Measurements from ENCODE around the gene CLEC17A.

CLEC17A gene

GRCh38 chr19:14565298-14565679 lies 17.6 kb upstream of the CLEC17A start:
- no peak for DNase-seq (ENCODE audit: insufficient read length, low spot score)
- TF ChIP-seq TAF1 (IDR thresholded peaks at IDR 0.05; ENCODE audit: low read depth, low read length) (no peak), SPI1 (IDR thresholded peaks at IDR 0.05; ENCODE audit: low read depth, low read length) (no peak), POLR2AphosphoS5 (IDR thresholded peaks at IDR 0.05; ENCODE audit: low read depth, low read length) (no peak), POLR2A (IDR thresholded peaks at IDR 0.05; ENCODE audit: low read depth, low read length) (no peak), POU2F2 (IDR thresholded peaks at IDR 0.05; ENCODE audit: low read depth, low read length) (no peak), PAX5 (IDR thresholded peaks at IDR 0.05; ENCODE audit: insufficient read depth, low read length, severe bottlenecking) (no peak)
- no peak for FAIRE-seq

GRCh38 chr19:14565765-14566711 lies 16.8 kb upstream of the CLEC17A start:
- TF ChIP-seq POLR2A (IDR thresholded peaks at IDR 0.05; ENCODE audit: low read depth, low read length) (no peak), SPI1 (IDR thresholded peaks at IDR 0.05; ENCODE audit: low read depth, low read length) (no peak), TAF1 (IDR thresholded peaks at IDR 0.05; ENCODE audit: low read depth, low read length) (no peak), POLR2AphosphoS5 (IDR thresholded peaks at IDR 0.05; ENCODE audit: low read depth, low read length) (no peak), POU2F2 (IDR thresholded peaks at IDR 0.05; ENCODE audit: low read depth, low read length) (no peak), PAX5 (IDR thresholded peaks at IDR 0.05; ENCODE audit: insufficient read depth, low read length, severe bottlenecking) (no peak)
- DNase-seq (ENCODE audit: insufficient read length, low spot score): no peak
- no peak for FAIRE-seq

GRCh38 chr19:14566712-14567077 lies 16.2 kb upstream of the CLEC17A start:
- FAIRE-seq (no peak), DNase-seq (ENCODE audit: insufficient read length, low spot score) (no peak)
- TF ChIP-seq TAF1 (IDR thresholded peaks at IDR 0.05; ENCODE audit: low read depth, low read length): no peak
- no peak for TF ChIP-seq PAX5 (IDR thresholded peaks at IDR 0.05; ENCODE audit: insufficient read depth, low read length, severe bottlenecking)
- TF ChIP-seq POLR2A (IDR thresholded peaks at IDR 0.05; ENCODE audit: low read depth, low read length): no peak
- TF ChIP-seq POLR2AphosphoS5 (IDR thresholded peaks at IDR 0.05; ENCODE audit: low read depth, low read length): no peak
- TF ChIP-seq SPI1 (IDR thresholded peaks at IDR 0.05; ENCODE audit: low read depth, low read length): no peak
- no peak for TF ChIP-seq POU2F2 (IDR thresholded peaks at IDR 0.05; ENCODE audit: low read depth, low read length)

- no peak for FAIRE-seq
- DNase-seq (ENCODE audit: insufficient read length, low spot score): no peak
- no peak for TF ChIP-seq POU2F2 (IDR thresholded peaks at IDR 0.05; ENCODE audit: low read depth, low read length)
- no peak for TF ChIP-seq POLR2AphosphoS5 (IDR thresholded peaks at IDR 0.05; ENCODE audit: low read depth, low read length)
- no peak for TF ChIP-seq SPI1 (IDR thresholded peaks at IDR 0.05; ENCODE audit: low read depth, low read length)
- TF ChIP-seq TAF1 (IDR thresholded peaks at IDR 0.05; ENCODE audit: low read depth, low read length): no peak
- TF ChIP-seq PAX5 (IDR thresholded peaks at IDR 0.05; ENCODE audit: insufficient read depth, low read length, severe bottlenecking): no peak
- no peak for TF ChIP-seq POLR2A (IDR thresholded peaks at IDR 0.05; ENCODE audit: low read depth, low read length)
Observed at GRCh38 chr19:14567079-14567478, 15.8 kb upstream of the CLEC17A start.

- FAIRE-seq (no peak), DNase-seq (ENCODE audit: insufficient read length, low spot score) (no peak)
- TF ChIP-seq PAX5 (IDR thresholded peaks at IDR 0.05; ENCODE audit: insufficient read depth, low read length, severe bottlenecking) (no peak), POLR2AphosphoS5 (IDR thresholded peaks at IDR 0.05; ENCODE audit: low read depth, low read length) (no peak), POLR2A (IDR thresholded peaks at IDR 0.05; ENCODE audit: low read depth, low read length) (no peak), TAF1 (IDR thresholded peaks at IDR 0.05; ENCODE audit: low read depth, low read length) (no peak), POU2F2 (IDR thresholded peaks at IDR 0.05; ENCODE audit: low read depth, low read length) (no peak), SPI1 (IDR thresholded peaks at IDR 0.05; ENCODE audit: low read depth, low read length) (no peak)
Observed at GRCh38 chr19:14570864-14571527, 11.9 kb upstream of the CLEC17A start.

- FAIRE-seq (peak; percentile 93), DNase-seq (ENCODE audit: insufficient read length, low spot score) (peak; percentile 82)
- peak; percentile 85 for TF ChIP-seq POLR2AphosphoS5 (IDR thresholded peaks at IDR 0.05; ENCODE audit: low read depth, low read length)
- no peak for TF ChIP-seq SPI1 (IDR thresholded peaks at IDR 0.05; ENCODE audit: low read depth, low read length)
- TF ChIP-seq POU2F2 (IDR thresholded peaks at IDR 0.05; ENCODE audit: low read depth, low read length): peak; percentile 33; the same call in 1 of the 2 replicates
- TF ChIP-seq TAF1 (IDR thresholded peaks at IDR 0.05; ENCODE audit: low read depth, low read length): peak; percentile 72; the same call in 1 of the 2 replicates
- peak; percentile 89 for TF ChIP-seq POLR2A (IDR thresholded peaks at IDR 0.05; ENCODE audit: low read depth, low read length)
- TF ChIP-seq PAX5 (IDR thresholded peaks at IDR 0.05; ENCODE audit: insufficient read depth, low read length, severe bottlenecking): peak; percentile 67
Observed at GRCh38 chr19:14571695-14572490, 11.0 kb upstream of the CLEC17A start, which contains the start of gene NDUFB7. Gene NDUFB7, minus strand, starts transcription at chr19:14572066. Its CDS starts 66 bp downstream, at chr19:14572000.

- TF ChIP-seq SPI1 (IDR thresholded peaks at IDR 0.05; ENCODE audit: low read depth, low read length) (no peak), PAX5 (IDR thresholded peaks at IDR 0.05; ENCODE audit: insufficient read depth, low read length, severe bottlenecking) (no peak), POLR2A (IDR thresholded peaks at IDR 0.05; ENCODE audit: low read depth, low read length) (no peak), POLR2AphosphoS5 (IDR thresholded peaks at IDR 0.05; ENCODE audit: low read depth, low read length) (no peak), POU2F2 (IDR thresholded peaks at IDR 0.05; ENCODE audit: low read depth, low read length) (no peak), TAF1 (IDR thresholded peaks at IDR 0.05; ENCODE audit: low read depth, low read length) (no peak)
- DNase-seq (ENCODE audit: insufficient read length, low spot score) (no peak), FAIRE-seq (no peak)
Observed at GRCh38 chr19:14575428-14575980, 7.4 kb upstream of the CLEC17A start.

GRCh38 chr19:14576363-14576762 lies 6.5 kb upstream of the CLEC17A start:
- TF ChIP-seq POU2F2 (IDR thresholded peaks at IDR 0.05; ENCODE audit: low read depth, low read length): peak; percentile 68; the same call in 1 of the 2 replicates
- no peak for TF ChIP-seq TAF1 (IDR thresholded peaks at IDR 0.05; ENCODE audit: low read depth, low read length)
- FAIRE-seq: no peak
- no peak for DNase-seq (ENCODE audit: insufficient read length, low spot score)

All from GM12891 (cell line).